GM12865 (cell line): ENCODE measurements around the gene CFAP54.

Source experiments
- DNase-seq: peaks from one replicate; pipeline ENCODE4 v3.0.0; 2010; ENCODE audit warnings: low read depth
- H3K4me3 ChIP-seq: 2 replicates; pipeline ENCODE4 v1.5.1; 2011; ENCODE audit warnings: mild to moderate bottlenecking, low read depth, low read length, control low read depth
- CTCF ChIP-seq: IDR thresholded peaks from 2 replicates; pipeline ENCODE4 v1.5.1; 2011; ENCODE audit warnings: low read length, control low read depth, low read depth, inconsistent platforms; ENCODE audit not compliant: insufficient read depth; ENCODE audit errors: missing control alignments

CFAP54 gene

GRCh38 chr12:96495841-96496545, 6.6 kb downstream of the CFAP54 start:
- peak overlapping the region; percentile 26 for H3K4me3 ChIP-seq
- peak; percentile 39 for DNase-seq
- no peak for TF ChIP-seq CTCF

GRCh38 chr12:96496944-96497343, 7.6 kb downstream of the CFAP54 start:
- TF ChIP-seq CTCF = no peak
- no peak for DNase-seq
- no peak overlapping the region for H3K4me3 ChIP-seq

DNA sequence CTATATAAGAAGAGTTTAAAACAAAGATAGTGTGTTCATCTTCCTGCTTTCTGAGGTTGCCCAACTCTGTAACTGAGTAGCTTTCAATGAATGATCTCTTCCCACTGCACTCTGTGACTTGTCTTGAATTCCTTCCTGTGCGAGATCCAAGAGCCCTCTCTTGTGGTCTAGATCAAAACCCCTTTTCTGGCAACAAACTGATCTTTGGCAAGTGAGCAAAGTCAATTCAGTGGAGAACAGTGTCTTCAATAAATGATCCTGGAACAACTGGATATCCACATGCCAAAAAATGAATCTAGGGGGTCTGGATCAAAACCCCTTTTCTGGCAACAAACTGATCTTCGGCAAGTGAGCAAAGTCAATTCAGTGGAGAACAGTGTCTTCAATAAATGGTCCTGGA, 8.5 kb downstream of the CFAP54 start:
- H3K4me3 ChIP-seq = no peak overlapping the region
- DNase-seq = no peak
- no peak for TF ChIP-seq CTCF

GRCh38 chr12:96500693-96501092, 11.3 kb downstream of the CFAP54 start:
- TF ChIP-seq CTCF = no peak
- H3K4me3 ChIP-seq = no peak overlapping the region
- peak; percentile 33 for DNase-seq

- no peak for TF ChIP-seq CTCF
- peak; percentile 87 for DNase-seq
- peak overlapping the region; percentile 44 for H3K4me3 ChIP-seq
Observed at GRCh38 chr12:96501133-96501761, 11.9 kb downstream of the CFAP54 start.

GRCh38 chr12:96501908-96502307, 12.5 kb downstream of the CFAP54 start:
- no peak for TF ChIP-seq CTCF

GRCh38 chr12:96502477-96502876, 13.1 kb downstream of the CFAP54 start:
- no peak for TF ChIP-seq CTCF
- DNase-seq = peak; percentile 87
- H3K4me3 ChIP-seq = peak overlapping the region; percentile 42; the same call in 1 of the 2 replicates

More at GRCh38 chr12:96501908-96502307, 12.5 kb downstream of the CFAP54 start:
- DNase-seq = peak; percentile 21
- peak overlapping the region; percentile 44 for H3K4me3 ChIP-seq
